OCI-LY3 (cell line): ENCODE results near the gene ACOXL.

Source experiments
- CTCF ChIP-seq: fragments of 200-600, 300-600 bp; sonication (generic); IDR thresholded peaks from 2 replicates; pipeline ENCODE4 v1.5.1; 2014; ENCODE audit warnings: antibody characterized with exemption, low read length, low read depth
- EZH2phosphoT487 ChIP-seq: fragments of 200-600 bp; shearing (Covaris generic); IDR thresholded peaks from 2 replicates; pipeline ENCODE4 v1.6.1; 2018; ENCODE audit warnings: antibody characterized with exemption, mixed run types, low read depth

- TF ChIP-seq CTCF (no peak), EZH2phosphoT487 (no peak)
These were observed 278.8 kb downstream of the ACOXL start for GRCh38 chr2:111011218-111011617.
